HCT116 (cell line): ENCODE results near the gene LRRFIP2. TPM values are rescaled to one million over a fixed set of nuclear protein-coding genes. Genes with fewer than 3 reads are reported as not detected.

Source experiments
- ATAC-seq: fragments of 200-7000 bp; cut with Tn5 transposase; 2 replicates; pipeline ENCODE4 v1.9.1; 2020; ENCODE audit warnings: mild to moderate bottlenecking, moderate library complexity
- BruUV-seq: library from RNA; stranded (reverse); fragments of 400-500 nt; replicated peaks from 2 replicates; lab custom pipeline; 2021; lab: Mats Ljungman, UMichigan
- CTCF ChIA-PET: fragments of 300-600 bp; sonication (Branson Sonifier 250); formaldehyde crosslinking; loops from one replicate; lab custom pipeline; 2021; ENCODE audit warnings: antibody characterized with exemption; lab: Charles Lee
- POLR2A ChIA-PET: fragments of 300-600, 350-600 bp; sonication (Branson Sonifier 250); formaldehyde crosslinking; loops from one replicate; lab custom pipeline; 2021; ENCODE audit warnings: antibody characterized with exemption; lab: Charles Lee
- RAD21 ChIA-PET, 2 experiments: fragments of 300-600 bp; sonication (Branson Sonifier 250); formaldehyde crosslinking; loops; one replicate each; lab custom pipeline; 2023; ENCODE audit warnings: low total read pairs in 2 of 2; ENCODE audit not compliant: uncharacterized antibody in 2 of 2, unreplicated experiment in 2 of 2, low non-redundant PET in 1 of 2; lab: Charles Lee
- DNase-seq: peaks from one replicate; pipeline ENCODE4 v3.0.0-alpha.2; 2010; ENCODE audit warnings: low read depth, low spot score
- H2AFZ ChIP-seq: fragments of 200-600 bp; shearing (Covaris generic), sonication (generic); 2 replicates; pipeline ENCODE4 v1.6.1; 2017; ENCODE audit warnings: low read depth, mixed run types, mixed read lengths, antibody characterized with exemption, low read length; ENCODE audit not compliant: poor library complexity, severe bottlenecking
- H3K27ac ChIP-seq: 2 replicates; pipeline ENCODE4 v1.5.1; 2012; ENCODE audit warnings: low read depth, low read length
- H3K27me3 ChIP-seq: fragments of 200-600 bp; sonication (generic); 2 replicates; pipeline ENCODE4 v1.6.1; 2016; ENCODE audit warnings: mixed run types, low read length, mixed read lengths; ENCODE audit not compliant: insufficient read depth
- H3K36me3 ChIP-seq, 2 experiments: fragments of 200-500 bp in 1 of 2; fragments of 200-600 bp in 1 of 2; sonication (Bioruptor generic) in 1 of 2; sonication (generic) in 1 of 2; 2 replicates each; pipeline versions ENCODE4 v1.5.1 to v1.6.1; 2014 to 2016; ENCODE audit warnings: low read length in 2 of 2, inconsistent platforms in 1 of 2, mixed read lengths in 1 of 2, mixed run types in 1 of 2; ENCODE audit not compliant: insufficient read depth in 2 of 2, control insufficient read depth in 1 of 2
- H3K4me1 ChIP-seq, 2 experiments: fragments of 200-600 bp in 1 of 2; sonication (generic) in 1 of 2; 2 replicates each; pipeline versions ENCODE4 v1.5.1 to v1.6.1; 2012 to 2017; ENCODE audit warnings: low read length in 2 of 2, inconsistent platforms in 1 of 2, mild to moderate bottlenecking in 1 of 2, mixed read lengths in 1 of 2, mixed run types in 1 of 2, moderate library complexity in 1 of 2; ENCODE audit not compliant: insufficient read depth in 2 of 2, control insufficient read depth in 1 of 2
- H3K4me2 ChIP-seq: fragments of 200-600 bp; sonication (generic); 2 replicates; pipeline ENCODE4 v1.6.1; 2017; ENCODE audit warnings: mixed run types, low read length, mixed read lengths
- H3K4me3 ChIP-seq, 2 experiments: fragments of 200-600 bp in 1 of 2; sonication (generic) in 1 of 2; replicated peaks in 1 of 2; 2 replicates each; pipeline ENCODE4 v1.5.1; 2011 to 2016; ENCODE audit warnings: low read length in 2 of 2, control low read depth in 1 of 2, low read depth in 1 of 2, mild to moderate bottlenecking in 1 of 2, mixed read lengths in 1 of 2, mixed run types in 1 of 2
- H3K79me2 ChIP-seq: fragments of 200-600 bp; sonication (generic); 2 replicates; pipeline ENCODE4 v1.6.1; 2017; ENCODE audit warnings: mild to moderate bottlenecking, mixed run types, low read length, moderate library complexity, mixed read lengths; ENCODE audit not compliant: insufficient read depth
- H3K9ac ChIP-seq: fragments of 200-600 bp; sonication (generic); 2 replicates; pipeline ENCODE4 v1.6.1; 2016; ENCODE audit warnings: low read length, mixed read lengths
- H3K9me2 ChIP-seq: fragments of 200-600 bp; sonication (generic), shearing (Covaris generic); 2 replicates; pipeline ENCODE4 v1.6.1; 2017; ENCODE audit warnings: mixed run types, mild to moderate bottlenecking, moderate library complexity; ENCODE audit not compliant: insufficient read depth
- H3K9me3 ChIP-seq, 2 experiments: fragments of 200-500 bp in 1 of 2; fragments of 200-600 bp in 1 of 2; sonication (Bioruptor generic) in 1 of 2; sonication (generic) in 1 of 2; 2 replicates each; pipeline ENCODE4 v1.6.1; 2014 to 2017; ENCODE audit warnings: low read length in 2 of 2, mixed read lengths in 2 of 2, inconsistent platforms in 1 of 2, low read depth in 1 of 2, mild to moderate bottlenecking in 1 of 2, mixed run types in 1 of 2, moderate library complexity in 1 of 2; ENCODE audit not compliant: control insufficient read depth in 1 of 2, insufficient read depth in 1 of 2
- H4K20me1 ChIP-seq: fragments of 200-600 bp; sonication (generic), shearing (Covaris generic); 2 replicates; pipeline ENCODE4 v1.6.1; 2017; ENCODE audit warnings: mixed run types, mild to moderate bottlenecking, moderate library complexity; ENCODE audit not compliant: insufficient read depth
- ATF3 ChIP-seq: IDR thresholded peaks from 2 replicates; pipeline ENCODE4 v1.6.1; 2012
- CBX3 ChIP-seq: IDR thresholded peaks from 2 replicates; pipeline ENCODE4 v1.6.1; 2012; ENCODE audit warnings: low read depth
- CEBPB ChIP-seq: IDR thresholded peaks from 2 replicates; pipeline ENCODE4 v1.6.1; 2012; ENCODE audit warnings: low read depth
- EGR1 ChIP-seq: IDR thresholded peaks from 2 replicates; pipeline ENCODE4 v1.6.1; 2012; ENCODE audit warnings: low read depth
- ELF1 ChIP-seq: IDR thresholded peaks from 2 replicates; pipeline ENCODE4 v1.6.1; 2012; ENCODE audit warnings: low read depth, borderline replicate concordance
- EZH2phosphoT487 ChIP-seq: fragments of 200-600 bp; IDR thresholded peaks from 2 replicates; pipeline ENCODE4 v1.6.1; 2018; ENCODE audit warnings: antibody characterized with exemption, borderline replicate concordance
- FOSL1 ChIP-seq: IDR thresholded peaks from 2 replicates; pipeline ENCODE4 v1.6.1; 2012; ENCODE audit warnings: low read depth
- JUND ChIP-seq: IDR thresholded peaks from 2 replicates; pipeline ENCODE4 v1.6.1; 2012
- MAX ChIP-seq: IDR thresholded peaks from 2 replicates; pipeline ENCODE4 v1.6.1; 2012
- POLR2A ChIP-seq: IDR thresholded peaks from 2 replicates; pipeline ENCODE4 v1.7.0; 2011; ENCODE audit warnings: borderline replicate concordance; ENCODE audit not compliant: insufficient read depth, insufficient read length; ENCODE audit errors: extremely low read depth
- RAD21 ChIP-seq: IDR thresholded peaks from 2 replicates; pipeline ENCODE4 v1.6.1; 2012; ENCODE audit warnings: low read depth, mild to moderate bottlenecking
- REST ChIP-seq: IDR thresholded peaks from 2 replicates; pipeline ENCODE4 v1.6.1; 2012; ENCODE audit warnings: low read depth
- SRF ChIP-seq: IDR thresholded peaks from 2 replicates; pipeline ENCODE4 v1.6.1; 2012; ENCODE audit warnings: low read depth
- ZBTB33 ChIP-seq: IDR thresholded peaks from 2 replicates; pipeline ENCODE4 v1.6.1; 2011; ENCODE audit warnings: mild to moderate bottlenecking, low read length, moderate library complexity; ENCODE audit not compliant: insufficient replicate concordance; ENCODE audit errors: extremely low read depth
- ZFX ChIP-seq: fragments of 450-650 bp; IDR thresholded peaks from 2 replicates; pipeline ENCODE4 v1.6.1; 2017
- ZNF274 ChIP-seq: fragments of 200-500 bp; sonication (Bioruptor generic); IDR thresholded peaks from 2 replicates; pipeline ENCODE4 v1.6.1; 2014; ENCODE audit warnings: mild to moderate bottlenecking, low read depth, low read length, inconsistent platforms
- intact Hi-C: fragments of 100-400 bp; cut with micrococcal nuclease; formaldehyde crosslinking; loops from 2 replicates; pipeline ENCODE4 v1.10.0; 2022
- total RNA-seq: library from RNA; stranded (reverse); gene quantifications from one replicate; pipeline ENCODE4 v1.2.1, GENCODE V29; 2021; ENCODE audit not compliant: unreplicated experiment

The LRRFIP2 gene
- total RNA-seq, 1 experiment from 2014 or later = 27.0 TPM

- Histone ChIP-seq H3K9me2 (no peaks in the 10 kb centered on the region), H3K79me2 (no peaks in the 10 kb centered on the region), H3K27me3 (no peaks in the 10 kb centered on the region), H3K4me3 (no peak overlapping the region), H3K27ac (no peak overlapping the region), H3K9me3 (no peaks in the 10 kb centered on the region)
- CTCF ChIA-PET = no interaction called here
- DNase-seq (no peak), ATAC-seq (no peak)
- RAD21 ChIA-PET = no interaction called here
- TF ChIP-seq ELF1 = no peak
- no peak for TF ChIP-seq MAX
- TF ChIP-seq ZNF274 = no peak
- TF ChIP-seq FOSL1 = no peak
- TF ChIP-seq EGR1 = no peak
- no peak for TF ChIP-seq RAD21
- no peak for TF ChIP-seq EZH2phosphoT487
- TF ChIP-seq ATF3 = no peak
- no peak for TF ChIP-seq REST
- TF ChIP-seq CBX3 = no peak
- no peak for TF ChIP-seq JUND
- no peak for TF ChIP-seq POLR2A
- TF ChIP-seq ZFX = no peak
- TF ChIP-seq CEBPB = no peak
- TF ChIP-seq SRF = no peak
- TF ChIP-seq ZBTB33 = no peak
- TF ChIP-seq, all 23 proteins: peak for 0
- BruUV-seq = no TSS peak
- Histone ChIP-seq H2AFZ (no peak overlapping the region), H3K4me2 (no peak overlapping the region), H3K36me3 (peaks cover 2 to 19% of the 10 kb centered on the region in 2 experiments; a peak in 3 of 4 replicates), H3K9ac (no peak overlapping the region), H3K4me1 (peaks cover 15 to 28% of the 10 kb centered on the region in 2 experiments), H4K20me1 (no peaks in the 10 kb centered on the region)
- POLR2A ChIA-PET = no interaction called here
- intact Hi-C loops = no loop called here
Observed at GRCh38 chr3:37058117-37058516, 116.3 kb downstream of the LRRFIP2 start.
